ENCODE measurements around the gene ECI2. TPM values are rescaled to one million over a fixed set of nuclear protein-coding genes. Genes with fewer than 3 reads are reported as not detected.

Gene ECI2
- total RNA-seq, 1 experiment from 2014 or later: 61.4 TPM

GRCh38 chr6:4155848-4156466, 20.6 kb upstream of the ECI2 start:
- Mint-ChIP-seq H3K27ac (no peak overlapping the region), H3K4me3 (no peak overlapping the region), H3K36me3 (no peaks in the 10 kb centered on the region), H3K4me1 (peaks cover 18% of the 10 kb centered on the region), H3K9me3 (no peaks in the 10 kb centered on the region), H3K27me3 (ENCODE audit: low read depth) (no peaks in the 10 kb centered on the region)
- CTCF ChIA-PET: interaction anchor here (0.6 to 1.8 kb wide), 17 partner anchors 9 to 413 kb away, joined by 3 to 14 read pairs (median 4); partner anchors contain the start of gene ECI2
- ATAC-seq: peak; percentile 94
- DNase-seq (ENCODE audit: low spot score): peak; percentile 76
- POLR2A ChIA-PET: no interaction called here
- TF ChIP-seq CTCF (IDR thresholded peaks at IDR 0.05) (peak; percentile 74), ZNF263 (CRISPR knock-in tag; IDR thresholded peaks at IDR 0.05; ENCODE audit: low read depth) (no peak)

- Mint-ChIP-seq H3K36me3 (no peaks in the 10 kb centered on the region), H3K4me1 (peaks cover 18% of the 10 kb centered on the region), H3K4me3 (no peak overlapping the region), H3K9me3 (peaks cover 6% of the 10 kb centered on the region; the same call in 1 of the 2 replicates), H3K27ac (no peak overlapping the region), H3K27me3 (ENCODE audit: low read depth) (no peaks in the 10 kb centered on the region)
- CTCF ChIA-PET: interaction anchor here (0.6 to 2.4 kb wide), 5 partner anchors 13 to 305 kb away, joined by 3 to 8 read pairs (median 7); partner anchors contain the start of genes ECI2 and FAM50B
- TF ChIP-seq MXD4 (CRISPR knock-in tag; IDR thresholded peaks at IDR 0.05; ENCODE audit: borderline replicate concordance) (no peak), CDX4 (CRISPR knock-in tag; IDR thresholded peaks at IDR 0.05; ENCODE audit: borderline replicate concordance) (no peak), PRRX2 (CRISPR knock-in tag; IDR thresholded peaks at IDR 0.05) (no peak), ZNF263 (CRISPR knock-in tag; IDR thresholded peaks at IDR 0.05; ENCODE audit: low read depth) (no peak), CREB1 (CRISPR knock-in tag; IDR thresholded peaks at IDR 0.05) (no peak), FOXK1 (CRISPR knock-in tag; IDR thresholded peaks at IDR 0.05) (no peak), ZNF512 (CRISPR knock-in tag; IDR thresholded peaks at IDR 0.05; ENCODE audit: borderline replicate concordance) (no peak), GRHL2 (CRISPR knock-in tag; IDR thresholded peaks at IDR 0.05; ENCODE audit: insufficient replicate concordance, severe bottlenecking) (no peak), SP1 (CRISPR knock-in tag; conservative IDR thresholded peaks at IDR 0.05) (no peak)
- peak; percentile 40 for ATAC-seq
- DNase-seq (ENCODE audit: low spot score): no peak
- POLR2A ChIA-PET: interaction anchor here (1.0 kb wide), 1 partner anchor 87 kb away, joined by 3 read pairs; no protein-coding TSS in a partner anchor
Measured at GRCh38 chr6:4153514-4153985, 18.2 kb upstream of the ECI2 start.

GRCh38 chr6:4145083-4145482, 9.7 kb upstream of the ECI2 start:
- Mint-ChIP-seq H3K27ac (no peak overlapping the region), H3K9me3 (peaks cover 8% of the 10 kb centered on the region), H3K36me3 (no peaks in the 10 kb centered on the region), H3K4me1 (peaks cover 2% of the 10 kb centered on the region; the same call in 1 of the 2 replicates), H3K4me3 (no peak overlapping the region), H3K27me3 (ENCODE audit: low read depth) (no peaks in the 10 kb centered on the region; the same call in 1 of the 2 replicates)
- CTCF ChIA-PET: no interaction called here
- DNase-seq (ENCODE audit: low spot score) (no peak), ATAC-seq (no peak)
- POLR2A ChIA-PET: no interaction called here
- no peak for TF ChIP-seq GRHL2 (CRISPR knock-in tag; IDR thresholded peaks at IDR 0.05; ENCODE audit: insufficient replicate concordance, severe bottlenecking)
- TF ChIP-seq TP53 (CRISPR knock-in tag; IDR thresholded peaks at IDR 0.05): no peak
- TF ChIP-seq E2F5 (CRISPR knock-in tag; IDR thresholded peaks at IDR 0.05): no peak
- TF ChIP-seq ZNF423 (CRISPR knock-in tag; IDR thresholded peaks at IDR 0.05): no peak
- TF ChIP-seq CDX4 (CRISPR knock-in tag; IDR thresholded peaks at IDR 0.05; ENCODE audit: borderline replicate concordance): no peak
- no peak for TF ChIP-seq MLX (CRISPR knock-in tag; IDR thresholded peaks at IDR 0.05)
- TF ChIP-seq TCF7 (CRISPR knock-in tag; IDR thresholded peaks at IDR 0.05; ENCODE audit: low read depth): no peak
- no peak for TF ChIP-seq AR (CRISPR knock-in tag; IDR thresholded peaks at IDR 0.05)
- no peak for TF ChIP-seq SMAD4 (CRISPR knock-in tag; IDR thresholded peaks at IDR 0.05)
- no peak for TF ChIP-seq ZNF232 (CRISPR knock-in tag; IDR thresholded peaks at IDR 0.05)
- no peak for TF ChIP-seq RELA (CRISPR knock-in tag; IDR thresholded peaks at IDR 0.05; ENCODE audit: borderline replicate concordance)
- TF ChIP-seq FOXJ3 (CRISPR knock-in tag; IDR thresholded peaks at IDR 0.05; ENCODE audit: borderline replicate concordance): no peak
- TF ChIP-seq MXD4 (CRISPR knock-in tag; IDR thresholded peaks at IDR 0.05; ENCODE audit: borderline replicate concordance): no peak
